ENCODE data around the gene GGCX. TPM values are rescaled to one million over a fixed set of nuclear protein-coding genes. Genes with fewer than 3 reads are reported as not detected.

Gene GGCX
- total and polyA plus RNA-seq, 2 of the 13 experiments (the other 11 are each of a cell fraction or from before 2014, with no cell fraction given): 72.5 to 103 TPM

DNA sequence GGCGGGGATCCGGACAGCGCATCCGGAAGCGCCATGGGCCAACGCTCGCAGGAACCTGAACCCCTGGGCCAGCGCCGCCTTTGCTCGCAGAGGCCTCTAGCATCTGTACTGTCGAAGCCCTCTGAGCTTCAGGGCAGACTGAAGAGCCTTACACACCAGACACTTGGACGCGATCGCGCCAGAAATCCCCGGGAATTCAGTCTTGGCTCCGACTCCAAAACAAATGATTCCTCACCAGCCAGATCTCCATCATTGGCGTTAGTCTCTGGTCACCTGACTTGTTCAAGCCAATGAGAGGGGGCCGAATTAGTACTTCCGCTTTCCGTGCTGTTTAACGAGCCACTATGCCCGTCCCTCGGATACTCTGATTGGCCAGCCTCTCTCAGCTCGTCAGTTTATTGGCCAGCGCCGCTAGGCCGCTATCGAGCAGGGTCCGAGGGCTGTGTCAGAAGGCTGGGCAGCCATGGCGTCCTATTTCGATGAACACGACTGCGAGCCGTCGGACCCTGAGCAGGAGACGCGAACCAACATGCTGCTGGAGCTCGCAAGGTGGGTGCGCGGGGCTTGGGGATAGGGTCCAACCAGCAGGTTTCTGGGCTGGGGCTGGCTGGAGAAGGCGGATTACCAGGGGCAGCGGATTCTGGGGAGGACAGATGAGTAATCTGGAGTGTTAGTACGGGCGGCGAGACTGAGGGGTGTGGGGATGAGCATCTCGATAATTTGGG lies 34.2 kb upstream of the GGCX start, which contains the start of gene RNF181:
RNF181 (plus strand) TSS at position 445 of the 725 bp plus-strand sequence; CDS start at position 464, 19 bp downstream.
- Histone ChIP-seq H3K4me2 (ENCODE audit: low read depth, low read length) (peak within 1 kb of the TSS; percentile 94), H4K20me1 (ENCODE audit: insufficient read depth, low read length) (0 out of 2 replicates have a peak, but pooled peaks cover 3% of the 10 kb centered on the region), H3K79me2 (ENCODE audit: insufficient read depth, low read length) (peaks cover 29% of the 10 kb centered on the region), H2AFZ (ENCODE audit: low read length) (no peak within 1 kb of the TSS), H3K27ac (ENCODE audit: extremely low read length, insufficient read depth, low read length) (peak within 1 kb of the TSS; percentile 80), H3K4me3 (replicated peaks in 1 of 3; ENCODE audit: insufficient read depth in 1 of 3, low read depth in 2 of 3, low read length in 3 of 3) (peak within 1 kb of the TSS; percentile 88 to 97 (median 90)), H3K36me3 (replicated peaks in 1 of 2; ENCODE audit: control insufficient read depth in 1 of 2, insufficient read depth in 2 of 2, low read length in 2 of 2) (peaks cover 2 to 30% of the 10 kb centered on the region in 2 experiments), H3K4me1 (ENCODE audit: insufficient read depth, low read length) (peaks cover 86% of the 10 kb centered on the region), H3K27me3 (ENCODE audit: control insufficient read depth in 1 of 2, insufficient read depth in 2 of 2, low read length in 2 of 2) (no peaks in the 10 kb centered on the region; a peak in 1 of 5 replicates), H3K9ac (ENCODE audit: insufficient read depth, low read depth, low read length) (peak within 1 kb of the TSS; percentile 85), H3K9me3 (ENCODE audit: low read length) (no peaks in the 10 kb centered on the region)
- peak; percentile 98 for FAIRE-seq
- DNase-seq (ENCODE audit: low spot score): peak; percentile 99
- in situ Hi-C loops (cut with HindIII; ENCODE audit: extremely low pct_ligation_motif_present, low pct_unique_long_range_greater_than_20kb) (no loop called here), intact Hi-C loops (cut with micrococcal nuclease; ENCODE audit: unreplicated experiment) (loop anchor here (1.0 to 5.0 kb wide), 2 partner anchors 10 to 173 kb away; no protein-coding TSS in a partner anchor)
- WGBS (ENCODE audit: low lambda C conversion rate): under 1% methylated on average over 39 of the region's 47 CpGs
- no TSS peak for BruUV-seq (replicated peaks)
- ATAC-seq: peak; percentile 92
- ChIA-PET POLR2A (interaction anchor here (0.6 to 25.9 kb wide), 22 partner anchors 2 to 288 kb away, joined by 3 to 795 read pairs (median 6); partner anchors contain the start of genes C2orf68, GGCX, MAT2A and RNF181), CTCF (ENCODE audit: low intra/inter-chr PET ratio, low total read pairs) (no interaction called here)
- TF ChIP-seq REPIN1 (CRISPR knock-in tag; IDR thresholded peaks at IDR 0.05; ENCODE audit: borderline replicate concordance, low read depth) (peak; percentile 89), ZNF263 (CRISPR knock-in tag; IDR thresholded peaks at IDR 0.05) (peak; percentile 44; the same call in 1 of the 2 replicates), TOE1 (CRISPR knock-in tag; IDR thresholded peaks at IDR 0.05) (peak; percentile 34; the same call in 1 of the 2 replicates), AGO1 (IDR thresholded peaks at IDR 0.05; ENCODE audit: low read depth, low read length, poor library complexity, severe bottlenecking) (peak; percentile 97), SP140L (CRISPR knock-in tag; IDR thresholded peaks at IDR 0.05; ENCODE audit: borderline replicate concordance) (no peak), DPF2 (CRISPR knock-in tag; IDR thresholded peaks at IDR 0.05; ENCODE audit: borderline replicate concordance, low read depth) (no peak), RFX3 (CRISPR knock-in tag; IDR thresholded peaks at IDR 0.05) (no peak), ZNF550 (CRISPR knock-in tag; IDR thresholded peaks at IDR 0.05; ENCODE audit: borderline replicate concordance) (no peak; the same call in 1 of the 2 replicates), FOXA3 (CRISPR knock-in tag; IDR thresholded peaks at IDR 0.05) (peak; percentile 63), ZNF782 (CRISPR knock-in tag; IDR thresholded peaks at IDR 0.05; ENCODE audit: borderline replicate concordance) (no peak), MAF1 (CRISPR knock-in tag; IDR thresholded peaks at IDR 0.05; ENCODE audit: borderline replicate concordance) (no peak), ZNF235 (CRISPR knock-in tag; IDR thresholded peaks at IDR 0.05; ENCODE audit: borderline replicate concordance) (peak; percentile 93; the same call in 1 of the 2 replicates), SMAD9 (CRISPR knock-in tag; IDR thresholded peaks at IDR 0.05) (0 out of 2 replicates have a peak, but pooled peaks have one; percentile 37), ZKSCAN8 (CRISPR knock-in tag; IDR thresholded peaks at IDR 0.05; ENCODE audit: borderline replicate concordance) (peak; percentile 34; the same call in 1 of the 2 replicates), POLR2AphosphoS2 (IDR thresholded peaks at IDR 0.05; ENCODE audit: low read depth, low read length) (no peak), THYN1 (CRISPR knock-in tag; IDR thresholded peaks at IDR 0.05; ENCODE audit: borderline replicate concordance, low read depth) (no peak)
- TF ChIP-seq, protein P1, sequence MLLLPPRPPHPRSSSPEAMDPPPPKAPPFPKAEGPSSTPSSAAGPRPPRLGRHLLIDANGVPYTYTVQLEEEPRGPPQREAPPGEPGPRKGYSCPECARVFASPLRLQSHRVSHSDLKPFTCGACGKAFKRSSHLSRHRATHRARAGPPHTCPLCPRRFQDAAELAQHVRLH (CRISPR knock-in tag; IDR thresholded peaks at IDR 0.05; ENCODE audit: borderline replicate concordance, low read depth): no peak
- TF ChIP-seq, protein P2, sequence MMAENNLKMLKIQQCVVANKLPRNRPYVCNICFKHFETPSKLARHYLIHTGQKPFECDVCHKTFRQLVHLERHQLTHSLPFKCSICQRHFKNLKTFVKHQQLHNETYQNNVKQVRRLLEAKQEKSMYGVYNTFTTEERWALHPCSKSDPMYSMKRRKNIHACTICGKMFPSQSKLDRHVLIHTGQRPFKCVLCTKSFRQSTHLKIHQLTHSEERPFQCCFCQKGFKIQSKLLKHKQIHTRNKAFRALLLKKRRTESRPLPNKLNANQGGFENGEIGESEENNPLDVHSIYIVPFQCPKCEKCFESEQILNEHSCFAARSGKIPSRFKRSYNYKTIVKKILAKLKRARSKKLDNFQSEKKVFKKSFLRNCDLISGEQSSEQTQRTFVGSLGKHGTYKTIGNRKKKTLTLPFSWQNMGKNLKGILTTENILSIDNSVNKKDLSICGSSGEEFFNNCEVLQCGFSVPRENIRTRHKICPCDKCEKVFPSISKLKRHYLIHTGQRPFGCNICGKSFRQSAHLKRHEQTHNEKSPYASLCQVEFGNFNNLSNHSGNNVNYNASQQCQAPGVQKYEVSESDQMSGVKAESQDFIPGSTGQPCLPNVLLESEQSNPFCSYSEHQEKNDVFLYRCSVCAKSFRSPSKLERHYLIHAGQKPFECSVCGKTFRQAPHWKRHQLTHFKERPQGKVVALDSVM (CRISPR knock-in tag; IDR thresholded peaks at IDR 0.05): peak; percentile 63; the same call in 1 of the 2 replicates
- TF ChIP-seq, protein P3, sequence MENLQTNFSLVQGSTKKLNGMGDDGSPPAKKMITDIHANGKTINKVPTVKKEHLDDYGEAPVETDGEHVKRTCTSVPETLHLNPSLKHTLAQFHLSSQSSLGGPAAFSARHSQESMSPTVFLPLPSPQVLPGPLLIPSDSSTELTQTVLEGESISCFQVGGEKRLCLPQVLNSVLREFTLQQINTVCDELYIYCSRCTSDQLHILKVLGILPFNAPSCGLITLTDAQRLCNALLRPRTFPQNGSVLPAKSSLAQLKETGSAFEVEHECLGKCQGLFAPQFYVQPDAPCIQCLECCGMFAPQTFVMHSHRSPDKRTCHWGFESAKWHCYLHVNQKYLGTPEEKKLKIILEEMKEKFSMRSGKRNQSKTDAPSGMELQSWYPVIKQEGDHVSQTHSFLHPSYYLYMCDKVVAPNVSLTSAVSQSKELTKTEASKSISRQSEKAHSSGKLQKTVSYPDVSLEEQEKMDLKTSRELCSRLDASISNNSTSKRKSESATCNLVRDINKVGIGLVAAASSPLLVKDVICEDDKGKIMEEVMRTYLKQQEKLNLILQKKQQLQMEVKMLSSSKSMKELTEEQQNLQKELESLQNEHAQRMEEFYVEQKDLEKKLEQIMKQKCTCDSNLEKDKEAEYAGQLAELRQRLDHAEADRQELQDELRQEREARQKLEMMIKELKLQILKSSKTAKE (CRISPR knock-in tag; IDR thresholded peaks at IDR 0.05; ENCODE audit: borderline replicate concordance): no peak

Data from HepG2 (cell line).